GM21576 (cell line): ENCODE measurements around the gene NAA50.

Experiments
- ATAC-seq: cut with Tn5 transposase; IDR thresholded peaks from one replicate; pipeline ENCODE4 v1.9.1; 2021; ENCODE audit warnings: mild to moderate bottlenecking, moderate library complexity; ENCODE audit not compliant: unreplicated experiment

Gene NAA50

DNA sequence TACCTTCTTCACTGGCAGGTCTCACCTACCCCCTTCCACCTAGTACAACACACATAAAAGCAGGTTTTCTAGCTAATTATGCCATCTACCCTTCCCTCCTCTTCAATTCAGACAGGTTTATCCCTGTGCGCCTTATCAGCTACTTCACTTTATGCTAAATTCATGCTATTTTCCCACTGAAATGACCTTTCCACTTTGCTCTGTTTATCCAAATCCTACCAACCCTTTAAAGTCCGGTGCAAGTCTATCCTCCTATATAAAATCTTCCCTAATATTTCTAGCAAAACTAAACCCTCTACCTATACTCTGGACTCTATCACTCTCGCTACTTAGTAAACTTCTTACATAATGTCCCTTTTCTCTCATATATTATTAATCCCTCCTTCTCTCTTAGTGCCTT lies 55.6 kb downstream of the NAA50 start:
- no peak for ATAC-seq

DNA sequence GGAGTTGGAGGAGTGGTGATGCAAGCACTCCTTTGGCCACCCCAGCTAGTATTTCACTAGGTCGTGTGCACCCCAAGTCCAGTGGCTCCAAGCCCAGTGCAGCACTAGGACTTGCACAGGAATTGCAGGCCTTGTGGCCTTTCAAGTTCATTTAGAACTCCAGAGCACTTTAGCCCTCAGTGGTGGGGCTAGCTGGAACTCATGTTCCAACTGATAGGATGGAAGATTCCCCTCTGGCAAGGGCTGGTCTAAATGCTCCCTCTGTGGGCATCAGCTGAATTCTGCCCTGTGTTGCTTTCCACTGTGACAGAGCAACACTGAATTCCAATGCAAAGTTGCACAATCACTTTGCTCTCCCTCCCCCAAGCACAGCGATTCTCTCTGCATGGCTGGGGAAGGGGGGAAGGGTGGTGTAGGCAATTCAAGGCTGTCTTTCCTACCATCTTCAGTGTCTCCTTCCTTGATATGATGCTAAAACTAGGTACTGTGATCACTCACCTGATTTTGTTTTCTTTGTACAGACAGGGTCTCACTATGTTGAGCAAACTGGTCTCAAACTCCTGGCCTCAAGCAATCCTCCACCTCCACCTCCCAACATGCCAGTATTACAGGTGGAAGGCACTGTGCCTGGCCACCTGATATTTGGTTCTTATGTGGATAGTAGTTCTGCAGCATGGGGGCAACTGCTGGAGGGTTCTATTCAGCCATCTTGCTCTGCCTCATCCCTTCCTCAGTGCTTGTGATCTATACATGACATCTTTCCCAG lies 59.9 kb downstream of the NAA50 start:
- ATAC-seq: no peak

DNA sequence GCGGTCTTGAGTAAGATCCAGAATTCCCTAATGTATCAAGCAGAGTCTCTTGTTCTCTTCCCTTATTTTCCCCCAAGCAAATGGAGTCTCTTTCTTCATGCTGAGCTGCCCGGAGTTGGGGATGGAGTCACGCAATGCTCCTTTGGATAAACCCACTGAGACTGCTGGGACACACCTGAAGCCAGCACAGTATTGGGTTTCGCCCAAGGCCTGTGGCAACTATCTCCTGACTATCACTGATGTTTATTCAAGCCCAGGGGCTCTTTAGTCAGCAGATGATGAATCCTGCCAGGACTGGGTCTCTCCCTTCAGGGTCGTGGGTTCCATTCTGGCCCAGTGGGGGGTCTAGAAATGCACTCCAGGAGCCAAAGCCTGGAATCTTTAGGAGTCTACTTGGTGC lies 60.9 kb downstream of the NAA50 start:
- ATAC-seq: no peak

DNA sequence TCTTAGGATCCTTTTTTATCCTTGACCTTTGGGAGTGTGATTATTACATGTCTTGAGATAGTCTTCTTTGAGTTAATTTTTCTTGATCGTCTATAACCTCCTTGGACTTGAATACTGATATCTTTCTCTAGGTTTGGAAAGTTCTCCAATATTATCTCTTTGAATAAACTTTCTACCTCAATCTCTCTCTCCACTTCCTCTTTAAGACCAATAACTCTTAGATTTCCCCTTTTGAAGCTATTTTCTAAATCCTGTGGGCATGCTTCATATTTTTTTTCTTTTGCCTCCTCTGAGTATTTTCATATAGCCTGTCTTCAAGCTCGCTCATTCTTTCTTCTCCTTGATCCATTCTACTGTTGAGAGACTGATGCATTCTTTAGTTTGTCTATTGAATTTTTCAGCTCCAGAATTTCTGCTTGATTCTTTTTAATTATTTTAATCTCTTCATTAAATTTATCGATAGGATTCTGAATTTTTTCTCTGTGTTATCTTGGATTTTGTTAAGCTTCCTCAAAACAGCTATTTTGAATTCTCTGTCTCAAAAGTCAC lies 61.7 kb downstream of the NAA50 start:
- no peak for ATAC-seq

DNA sequence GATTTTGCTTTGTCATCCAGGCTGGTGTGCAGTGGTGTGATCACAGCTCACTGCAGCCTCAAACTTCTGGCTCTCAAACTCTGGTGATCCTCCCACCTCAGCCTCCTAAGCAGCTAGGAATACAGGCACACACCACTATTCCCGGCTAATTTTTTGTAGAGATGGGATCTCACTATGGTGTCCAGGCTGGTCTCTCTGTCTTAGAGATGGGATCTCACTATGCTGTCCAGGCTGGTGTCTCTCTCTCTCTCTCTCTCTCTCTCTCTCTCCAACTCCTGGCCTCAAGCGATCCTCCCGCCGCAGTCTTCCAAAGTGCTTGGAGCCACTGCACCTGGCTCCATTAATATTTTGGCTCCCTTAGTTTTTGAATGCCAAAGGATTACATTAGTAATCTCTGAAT lies 67.3 kb downstream of the NAA50 start:
- ATAC-seq: no peak

DNA sequence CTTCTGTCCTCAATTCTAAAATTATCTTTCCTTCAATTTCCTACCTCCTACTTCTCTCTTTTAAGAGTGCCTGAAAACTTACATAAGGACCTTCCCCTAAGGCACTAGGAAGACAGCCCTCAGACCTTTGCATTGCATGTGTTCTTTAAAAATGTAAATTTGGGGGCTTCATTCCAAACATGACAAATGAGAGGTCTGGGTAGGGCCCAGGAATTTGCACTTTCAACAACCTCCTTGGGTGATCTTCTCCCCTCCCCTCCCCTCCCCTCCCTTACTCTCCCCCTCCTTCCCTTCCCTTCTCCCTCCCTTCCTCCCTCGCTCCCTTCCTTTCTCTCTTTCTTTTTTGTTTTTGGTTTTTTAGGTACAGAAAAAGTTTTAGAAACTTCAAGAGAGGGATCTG lies 68.3 kb downstream of the NAA50 start:
- ATAC-seq: no peak

DNA sequence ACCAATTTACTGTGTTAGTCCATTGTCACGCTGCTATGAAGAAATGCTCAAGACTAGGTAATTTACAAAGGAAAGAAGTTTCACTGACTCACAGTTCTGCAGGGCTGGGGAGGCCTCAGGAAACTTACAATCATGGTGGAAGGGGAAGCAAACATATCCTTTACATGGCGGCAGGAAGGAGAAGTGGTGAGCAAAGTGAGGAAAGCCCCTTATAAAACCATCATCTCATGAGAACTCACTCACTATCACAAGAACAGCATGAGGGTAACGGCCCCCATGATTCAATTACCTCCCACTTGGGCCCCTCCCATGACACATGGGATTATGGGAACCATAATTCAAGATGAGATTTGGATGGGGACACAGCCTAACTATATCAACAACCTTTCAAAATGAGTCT lies 69.8 kb downstream of the NAA50 start:
- ATAC-seq: no peak

DNA sequence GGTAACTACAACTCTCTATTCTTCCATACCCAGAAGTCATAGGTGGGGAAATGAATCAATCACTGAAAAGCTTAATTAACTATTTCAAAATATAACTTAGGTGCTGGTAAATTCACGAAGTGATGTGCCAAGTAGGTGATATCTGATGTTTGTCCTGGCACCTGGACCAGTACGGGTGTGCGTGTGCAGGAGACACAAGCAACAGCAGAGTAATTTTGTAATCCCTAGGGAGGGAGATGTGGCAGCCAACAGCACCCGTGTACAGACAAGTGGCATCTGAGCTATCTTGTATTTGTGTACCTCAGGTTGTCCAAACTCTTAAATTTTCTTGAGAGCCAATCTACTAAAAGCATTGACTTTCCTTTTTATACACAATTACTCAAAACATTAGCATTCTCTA lies 72.5 kb downstream of the NAA50 start:
- no peak for ATAC-seq

DNA sequence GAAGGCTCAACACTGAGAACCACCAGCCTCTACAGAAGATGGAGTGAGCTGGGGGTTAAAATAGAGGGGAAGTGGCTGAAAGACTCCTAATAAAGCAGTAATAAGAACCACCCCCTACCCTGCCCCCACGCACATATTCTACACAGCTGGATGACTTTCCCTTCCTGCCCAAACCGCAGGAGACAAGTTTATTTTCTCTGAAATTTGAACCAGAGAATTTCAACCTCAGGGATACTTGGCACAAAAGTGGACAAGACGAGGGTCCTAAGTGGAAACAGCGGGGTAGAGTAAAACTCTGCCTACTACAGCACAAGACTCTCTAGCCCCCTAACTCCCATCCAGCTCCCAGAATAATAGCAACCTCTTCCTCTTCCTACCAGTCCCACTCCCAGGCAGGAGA lies 78.0 kb downstream of the NAA50 start:
- no peak for ATAC-seq
